OCI-LY1 (cell line): Measurements from ENCODE around the gene TMEM51.

Source experiments
- H2AFZ ChIP-seq: fragments of 200-600 bp; sonication (generic), shearing (Covaris generic); 2 replicates; pipeline ENCODE4 v1.6.0; 2014; ENCODE audit warnings: antibody characterized with exemption, mild to moderate bottlenecking, low read length
- H3F3A ChIP-seq: fragments of 200-600 bp; sonication (generic), shearing (Covaris generic); 2 replicates; pipeline ENCODE4 v1.6.0; 2014; ENCODE audit warnings: mild to moderate bottlenecking, antibody characterized with exemption, low read length, moderate library complexity; ENCODE audit not compliant: insufficient read depth
- H3K27ac ChIP-seq: fragments of 200-600 bp; sonication (generic); 2 replicates; pipeline ENCODE4 v1.5.1; 2014; ENCODE audit warnings: low read length, mixed run types, mild to moderate bottlenecking, low read depth; ENCODE audit not compliant: poor library complexity, severe bottlenecking
- H3K27me3 ChIP-seq: fragments of 200-600 bp; sonication (generic); 2 replicates; pipeline ENCODE4 v1.6.0; 2014; ENCODE audit warnings: antibody characterized with exemption, mild to moderate bottlenecking, low read length, moderate library complexity; ENCODE audit not compliant: insufficient read depth
- H3K36me3 ChIP-seq: fragments of 200-600 bp; sonication (generic); 2 replicates; pipeline ENCODE4 v1.6.1; 2014; ENCODE audit warnings: mild to moderate bottlenecking, antibody characterized with exemption, low read length, moderate library complexity, mixed read lengths; ENCODE audit not compliant: insufficient read depth
- H3K4me1 ChIP-seq: fragments of 200-600 bp; sonication (generic); 2 replicates; pipeline ENCODE4 v1.5.1; 2014; ENCODE audit warnings: mild to moderate bottlenecking, low read length, moderate library complexity; ENCODE audit not compliant: insufficient read depth, severe bottlenecking
- H3K4me2 ChIP-seq: fragments of 200-600 bp; sonication (generic), shearing (Covaris generic); 2 replicates; pipeline ENCODE4 v1.6.1; 2014; ENCODE audit warnings: low read length
- H3K4me3 ChIP-seq: fragments of 200-600 bp; sonication (generic); 2 replicates; pipeline ENCODE4 v1.5.1; 2014; ENCODE audit warnings: low read length, low read depth, mild to moderate bottlenecking, mixed read lengths; ENCODE audit not compliant: poor library complexity, severe bottlenecking
- H3K79me2 ChIP-seq: fragments of 200-600 bp; shearing (Covaris generic); 2 replicates; pipeline ENCODE4 v1.6.1; 2016; ENCODE audit warnings: mixed run types, low read length, mixed read lengths; ENCODE audit not compliant: insufficient read depth
- H3K9ac ChIP-seq: fragments of 200-600 bp; sonication (generic), shearing (Covaris generic); 2 replicates; pipeline ENCODE4 v1.6.1; 2014; ENCODE audit warnings: mild to moderate bottlenecking, low read length, mixed read lengths
- H3K9me2 ChIP-seq: fragments of 200-600 bp; sonication (generic), shearing (Covaris generic); 2 replicates; pipeline ENCODE4 v1.6.1; 2014; ENCODE audit warnings: low read depth, mild to moderate bottlenecking, low read length, mixed read lengths
- H3K9me3 ChIP-seq: fragments of 200-600 bp; shearing (Covaris generic); 2 replicates; pipeline ENCODE4 v1.6.1; 2014; ENCODE audit warnings: low read length, mixed read lengths
- H4K20me1 ChIP-seq: fragments of 200-600 bp; sonication (generic), shearing (Covaris generic); 2 replicates; pipeline ENCODE4 v1.6.0; 2016; ENCODE audit warnings: mild to moderate bottlenecking, low read length; ENCODE audit not compliant: insufficient read depth
- CTCF ChIP-seq: fragments of 200-600 bp; sonication (generic), shearing (Covaris generic); IDR thresholded peaks from 2 replicates; pipeline ENCODE4 v1.5.1; 2017; ENCODE audit warnings: mild to moderate bottlenecking, antibody characterized with exemption, low read length, moderate library complexity, mixed read lengths
- EZH2 ChIP-seq: fragments of 200-600 bp; sonication (generic), shearing (Covaris generic); IDR thresholded peaks from 2 replicates; pipeline ENCODE4 v1.8.0; 2017; ENCODE audit warnings: borderline replicate concordance, mixed run types, mild to moderate bottlenecking, antibody characterized with exemption, low read length, moderate library complexity, mixed read lengths

TMEM51 gene

GRCh38 chr1:15187175-15188129 lies 33.9 kb downstream of the TMEM51 start:
- Histone ChIP-seq H3K27me3 (no peaks in the 10 kb centered on the region), H3K36me3 (no peaks in the 10 kb centered on the region), H3K4me3 (no peak overlapping the region), H3K4me2 (no peak overlapping the region), H3K4me1 (no peaks in the 10 kb centered on the region), H3K9me3 (no peaks in the 10 kb centered on the region), H3K27ac (no peak overlapping the region), H3F3A (no peaks in the 10 kb centered on the region), H4K20me1 (no peaks in the 10 kb centered on the region), H2AFZ (no peak overlapping the region), H3K79me2 (no peaks in the 10 kb centered on the region), H3K9ac (no peak overlapping the region), H3K9me2 (no peaks in the 10 kb centered on the region)
- TF ChIP-seq CTCF (no peak), EZH2 (no peak)

- TF ChIP-seq EZH2 (no peak), CTCF (no peak)
- H3K9me2 ChIP-seq = no peaks in the 10 kb centered on the region
- no peaks in the 10 kb centered on the region for H3K36me3 ChIP-seq
- H3K9me3 ChIP-seq = no peaks in the 10 kb centered on the region
- H4K20me1 ChIP-seq = no peaks in the 10 kb centered on the region
- H3K27ac ChIP-seq = no peak overlapping the region
- no peaks in the 10 kb centered on the region for H3K27me3 ChIP-seq
- H3K4me3 ChIP-seq = no peak overlapping the region
- no peak overlapping the region for H2AFZ ChIP-seq
- H3K4me1 ChIP-seq = no peaks in the 10 kb centered on the region
- no peaks in the 10 kb centered on the region for H3K79me2 ChIP-seq
- H3K4me2 ChIP-seq = no peak overlapping the region
- H3F3A ChIP-seq = no peaks in the 10 kb centered on the region
- no peak overlapping the region for H3K9ac ChIP-seq
These were observed 34.6 kb downstream of the TMEM51 start for GRCh38 chr1:15188130-15188524.

- Histone ChIP-seq H3K4me2 (no peak overlapping the region), H3K4me1 (no peaks in the 10 kb centered on the region), H3K27me3 (no peaks in the 10 kb centered on the region), H3K4me3 (no peak overlapping the region), H3F3A (no peaks in the 10 kb centered on the region), H3K9me3 (no peaks in the 10 kb centered on the region), H3K9ac (no peak overlapping the region), H3K36me3 (no peaks in the 10 kb centered on the region), H4K20me1 (no peaks in the 10 kb centered on the region), H3K27ac (no peak overlapping the region), H3K79me2 (no peaks in the 10 kb centered on the region), H3K9me2 (no peaks in the 10 kb centered on the region), H2AFZ (no peak overlapping the region)
- no peak for TF ChIP-seq CTCF
- TF ChIP-seq EZH2 = no peak
These were observed 35.1 kb downstream of the TMEM51 start for GRCh38 chr1:15188678-15189077.
